Activated T-helper 17 cell treated with anti-CD3 and anti-CD28 coated beads, Interleukin-2, amount 50 U/mL, for 72 hours (primary cell): ENCODE data around the gene C16orf89. TPM values are rescaled to one million over a fixed set of nuclear protein-coding genes. Genes with fewer than 3 reads are reported as not detected.

ENCODE experiments used
- ATAC-seq: fragments of 150-1000 bp; cut with Tn5 transposase; replicated peaks from 2 replicates; pipeline ENCODE4 v1.10.0; 2021; ENCODE audit warnings: mild to moderate bottlenecking, moderate library complexity
- H3K27ac Mint-ChIP-seq: one replicate; pipeline ENCODE4 v1.8.0; 2022; ENCODE audit warnings: mixed read lengths
- H3K27me3 Mint-ChIP-seq: one replicate; pipeline ENCODE4 v1.8.0; 2022; ENCODE audit warnings: mixed read lengths
- H3K36me3 Mint-ChIP-seq: one replicate; pipeline ENCODE4 v1.8.0; 2022; ENCODE audit warnings: low read depth, mild to moderate bottlenecking, mixed read lengths
- H3K4me1 Mint-ChIP-seq: one replicate; pipeline ENCODE4 v1.8.0; 2022; ENCODE audit warnings: mixed read lengths
- H3K4me3 Mint-ChIP-seq: one replicate; pipeline ENCODE4 v1.8.0; 2022; ENCODE audit warnings: mild to moderate bottlenecking, mixed read lengths
- H3K9me3 Mint-ChIP-seq: one replicate; pipeline ENCODE4 v1.8.0; 2022; ENCODE audit warnings: mixed read lengths
- total RNA-seq, 2 donors: library from RNA; stranded (reverse); gene quantifications; one replicate each; pipeline ENCODE4 v1.2.3, GENCODE V29; 2022

The C16orf89 gene
- total RNA-seq, 2 donors from 2014 or later, result not detected

DNA sequence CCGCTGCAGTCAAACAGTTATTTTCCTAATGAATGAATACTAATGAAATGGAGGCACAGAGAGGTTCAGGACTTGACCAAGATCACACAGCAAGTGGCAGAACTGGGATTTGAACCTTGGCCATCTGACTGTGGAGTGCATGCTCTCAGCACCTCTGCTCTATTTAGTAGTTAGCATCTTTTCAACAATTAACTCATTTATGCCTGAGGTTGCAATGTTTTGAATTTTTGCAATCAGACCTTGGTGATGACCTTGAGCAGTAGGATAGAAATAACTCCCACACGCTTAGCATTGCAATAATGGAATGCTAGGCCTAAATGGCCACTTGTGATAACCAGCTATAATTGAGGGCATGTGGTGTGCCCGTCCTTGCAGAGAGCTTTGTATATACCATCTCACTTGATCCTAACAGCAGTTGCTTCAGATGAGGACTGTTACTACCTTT lies 63.0 kb downstream of the C16orf89 start:
- no peaks in the 10 kb centered on the region for H3K36me3 Mint-ChIP-seq
- no peak overlapping the region for H3K27ac Mint-ChIP-seq
- H3K9me3 Mint-ChIP-seq, result no peaks in the 10 kb centered on the region
- H3K4me1 Mint-ChIP-seq, result no peaks in the 10 kb centered on the region
- ATAC-seq, result no peak
- H3K4me3 Mint-ChIP-seq, result no peak overlapping the region
- peaks cover 7% of the 10 kb centered on the region for H3K27me3 Mint-ChIP-seq

DNA sequence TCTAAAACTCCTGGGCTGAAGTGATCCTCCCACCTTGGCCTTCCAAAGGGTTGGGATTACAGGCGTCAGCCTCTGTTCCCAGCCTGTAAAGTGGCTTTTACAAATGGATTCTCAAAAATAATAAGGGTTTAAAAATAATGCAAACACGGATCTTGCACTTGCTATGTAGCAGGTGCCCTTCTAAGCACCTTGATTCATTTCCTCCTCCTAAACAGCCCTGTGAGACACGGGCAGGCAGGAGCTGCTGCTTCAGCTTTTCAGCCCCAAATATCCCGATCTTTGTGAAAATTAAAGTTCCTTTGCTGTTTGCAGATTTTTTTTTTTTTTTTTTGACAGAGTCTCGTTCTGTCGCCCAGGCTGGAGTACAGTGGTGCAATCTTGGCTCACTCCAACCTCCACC lies 63.8 kb downstream of the C16orf89 start:
- H3K4me1 Mint-ChIP-seq, result no peaks in the 10 kb centered on the region
- no peak overlapping the region for H3K4me3 Mint-ChIP-seq
- H3K9me3 Mint-ChIP-seq, result no peaks in the 10 kb centered on the region
- H3K36me3 Mint-ChIP-seq, result no peaks in the 10 kb centered on the region
- H3K27me3 Mint-ChIP-seq, result peaks cover 10% of the 10 kb centered on the region
- no peak overlapping the region for H3K27ac Mint-ChIP-seq
- no peak for ATAC-seq

DNA sequence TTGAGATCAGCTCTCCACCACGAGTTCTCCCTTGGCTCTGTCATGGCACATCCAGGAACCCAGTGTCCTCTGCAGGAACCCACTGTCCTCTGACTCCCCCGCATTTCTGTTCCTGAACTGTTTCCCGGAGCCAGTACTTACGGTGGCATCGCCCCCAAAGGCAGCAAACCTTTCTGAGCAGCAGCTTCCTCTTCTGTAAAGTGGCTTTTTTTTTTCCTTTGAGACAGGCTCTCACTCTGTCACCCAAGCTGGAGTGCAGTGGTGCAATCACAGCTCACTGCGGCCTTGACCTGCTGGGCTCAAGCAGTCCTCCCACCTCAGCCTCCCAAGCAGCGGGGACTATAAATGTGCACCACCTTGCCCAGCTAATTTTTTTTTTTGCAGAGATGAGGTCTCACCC lies 64.2 kb downstream of the C16orf89 start:
- Mint-ChIP-seq H3K4me3 (no peak overlapping the region), H3K36me3 (no peaks in the 10 kb centered on the region), H3K27me3 (peaks cover 12% of the 10 kb centered on the region), H3K4me1 (no peaks in the 10 kb centered on the region), H3K27ac (no peak overlapping the region), H3K9me3 (no peaks in the 10 kb centered on the region)
- ATAC-seq, result no peak

DNA sequence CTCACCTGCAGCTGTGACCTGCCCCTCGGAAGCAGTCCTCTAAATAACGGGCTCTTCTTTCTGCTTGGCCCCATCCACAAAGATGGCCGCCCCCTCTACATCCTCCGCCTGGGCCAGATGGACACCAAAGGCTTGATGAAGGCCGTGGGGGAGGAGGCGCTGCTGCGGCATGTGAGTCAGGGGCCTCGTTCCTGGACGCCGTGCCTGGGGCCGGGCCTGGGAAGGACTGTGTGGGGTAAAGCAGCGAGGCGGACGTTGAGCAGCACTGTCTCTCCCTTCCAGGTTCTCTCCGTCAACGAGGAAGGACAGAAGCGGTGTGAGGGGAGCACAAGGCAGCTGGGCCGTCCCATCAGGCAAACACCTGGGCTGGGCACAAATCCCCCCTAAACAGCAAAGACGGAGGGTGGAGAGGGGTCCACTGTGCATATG lies 65.2 kb downstream of the C16orf89 start:
- no peak for ATAC-seq
- H3K4me1 Mint-ChIP-seq, result no peaks in the 10 kb centered on the region
- no peaks in the 10 kb centered on the region for H3K9me3 Mint-ChIP-seq
- H3K27me3 Mint-ChIP-seq, result peaks cover 12% of the 10 kb centered on the region
- H3K27ac Mint-ChIP-seq, result no peak overlapping the region
- H3K36me3 Mint-ChIP-seq, result no peaks in the 10 kb centered on the region
- H3K4me3 Mint-ChIP-seq, result no peak overlapping the region

DNA sequence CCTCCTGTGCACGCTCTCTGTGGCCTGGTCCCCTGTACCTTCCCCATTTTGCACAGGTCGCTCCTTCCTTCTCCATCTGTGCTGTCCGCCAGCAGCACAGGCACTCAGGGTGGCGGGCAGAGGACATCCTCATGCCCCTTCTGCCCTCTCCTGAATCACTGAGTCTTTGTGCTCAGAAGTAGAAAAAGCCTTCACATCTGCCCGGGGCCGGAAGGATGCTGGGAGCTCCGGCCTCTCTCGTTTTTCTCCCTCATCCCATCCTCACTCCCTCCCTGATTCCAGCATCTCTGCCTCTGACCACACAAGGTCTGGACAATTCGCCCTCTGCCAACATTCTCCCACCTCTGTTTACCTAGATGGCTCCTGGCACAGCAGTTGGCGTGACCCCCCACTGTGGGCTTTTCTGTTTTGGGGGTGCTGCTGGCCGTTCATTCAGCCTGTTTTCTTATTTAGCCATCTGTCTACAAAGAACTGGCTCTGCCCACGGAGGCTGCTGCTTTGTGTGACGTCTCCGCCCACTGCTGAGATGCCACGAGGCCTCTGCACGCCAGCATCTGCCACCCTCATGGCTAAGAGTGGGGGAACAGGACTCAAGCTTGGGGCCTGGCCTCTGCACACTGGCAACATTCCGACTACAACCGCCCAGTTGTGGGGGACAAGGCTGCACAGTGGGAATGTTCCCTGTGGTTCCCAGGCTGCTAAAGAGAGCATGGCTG lies 70.9 kb downstream of the C16orf89 start:
- Mint-ChIP-seq H3K27ac (no peak overlapping the region), H3K4me3 (no peak overlapping the region), H3K9me3 (no peaks in the 10 kb centered on the region), H3K36me3 (no peaks in the 10 kb centered on the region), H3K4me1 (no peaks in the 10 kb centered on the region), H3K27me3 (peaks cover 14% of the 10 kb centered on the region)
- ATAC-seq, result no peak

Other genes starting within 250 kb of the C16orf89 start
- gene GLYR1, start 218.7 kb downstream of the C16orf89 start, total RNA-seq, result 10 to 100 TPM; 57.8 to 97.2 TPM
- gene UBN1, start 218.5 kb downstream of the C16orf89 start, total RNA-seq, result 10 to 100 TPM; 23.1 to 38.3 TPM
- not detected for gene PPL, start 128.8 kb downstream of the C16orf89 start, total RNA-seq
- gene SEC14L5, start 107.6 kb downstream of the C16orf89 start, total RNA-seq, result 1 to 10 TPM in 1 of 2 donors, under 1 TPM in 1; 0.61 to 1.0 TPM
- 10 to 100 TPM in 1 of 2 donors, 1 to 10 TPM in 1; 8.5 to 18.6 TPM for gene NAGPA, start 32.0 kb downstream of the C16orf89 start, total RNA-seq
- 10 to 100 TPM; 15.1 to 38.1 TPM for gene ALG1, start 5.9 kb upstream of the C16orf89 start, total RNA-seq
- 10 to 100 TPM in 1 of 2 donors, 1 to 10 TPM in 1; 7.3 to 11.7 TPM for gene EEF2KMT, start 31.8 kb upstream of the C16orf89 start, total RNA-seq